OCI-LY7 (cell line): ENCODE data around the gene BEND5. TPM values are rescaled to one million over a fixed set of nuclear protein-coding genes. Genes with fewer than 3 reads are reported as not detected.

Experiments
- BruUV-seq: library from RNA; stranded (reverse); fragments of 400-500 nt; replicated peaks from 2 replicates; lab custom pipeline; 2021; lab: Mats Ljungman, UMichigan
- CTCF ChIA-PET: fragments of 300-600 bp; sonication (Branson Sonifier 250); formaldehyde crosslinking; loops from one replicate; lab custom pipeline; 2022; ENCODE audit warnings: antibody characterized with exemption; ENCODE audit not compliant: unreplicated experiment; lab: Charles Lee
- POLR2A ChIA-PET: fragments of 300-600 bp; sonication (Branson Sonifier 250); formaldehyde crosslinking; loops from one replicate; lab custom pipeline; 2022; ENCODE audit warnings: antibody characterized with exemption; lab: Charles Lee
- DNase-seq: peaks from one replicate; pipeline ENCODE4 v3.0.0-alpha.2; 2015; ENCODE audit warnings: low spot score
- H2AFZ ChIP-seq: fragments of 200-600 bp; sonication (generic), shearing (Covaris generic); 2 replicates; pipeline ENCODE4 v1.6.1; 2014; ENCODE audit warnings: mild to moderate bottlenecking, antibody characterized with exemption, low read length, moderate library complexity
- H3K27ac ChIP-seq: fragments of 200-600 bp; sonication (generic); 2 replicates; pipeline ENCODE4 v1.5.1; 2014; ENCODE audit warnings: mixed run types, low read depth, mild to moderate bottlenecking, moderate library complexity, low read length, inconsistent platforms; ENCODE audit not compliant: poor library complexity, severe bottlenecking
- H3K36me3 ChIP-seq: fragments of 200-600 bp; sonication (generic); 2 replicates; pipeline ENCODE4 v1.6.1; 2014; ENCODE audit warnings: mild to moderate bottlenecking, antibody characterized with exemption, low read length, moderate library complexity, mixed read lengths; ENCODE audit not compliant: insufficient read depth
- H3K4me1 ChIP-seq: fragments of 200-600 bp; sonication (generic); 2 replicates; pipeline ENCODE4 v1.5.1; 2014; ENCODE audit warnings: mild to moderate bottlenecking, low read length; ENCODE audit not compliant: insufficient read depth, poor library complexity, severe bottlenecking
- H3K4me2 ChIP-seq: fragments of 200-600 bp; sonication (generic); 2 replicates; pipeline ENCODE4 v1.6.1; 2014; ENCODE audit warnings: mild to moderate bottlenecking, low read length
- H3K4me3 ChIP-seq: fragments of 200-600 bp; sonication (generic); 2 replicates; pipeline ENCODE4 v1.5.1; 2014; ENCODE audit warnings: mild to moderate bottlenecking, low read depth, low read length; ENCODE audit not compliant: poor library complexity, severe bottlenecking
- H3K79me2 ChIP-seq: fragments of 200-600 bp; sonication (generic); 2 replicates; pipeline ENCODE4 v1.6.1; 2016; ENCODE audit warnings: low read depth, mild to moderate bottlenecking, low read length, moderate library complexity, mixed read lengths; ENCODE audit not compliant: insufficient read depth
- H3K9me2 ChIP-seq: fragments of 200-600 bp; sonication (generic); 2 replicates; pipeline ENCODE4 v1.6.1; 2016; ENCODE audit warnings: mild to moderate bottlenecking, low read length, mixed read lengths; ENCODE audit not compliant: insufficient read depth
- H3K9me3 ChIP-seq: fragments of 200-600 bp; sonication (generic); 2 replicates; pipeline ENCODE4 v1.6.1; 2014; ENCODE audit warnings: mild to moderate bottlenecking, mixed run types, low read length, mixed read lengths
- H4K20me1 ChIP-seq: fragments of 200-600 bp; sonication (generic); 2 replicates; pipeline ENCODE4 v1.6.1; 2014; ENCODE audit warnings: mild to moderate bottlenecking, antibody characterized with exemption, low read length, moderate library complexity, mixed read lengths; ENCODE audit not compliant: insufficient read depth
- CTCF ChIP-seq: fragments of 200-600 bp; sonication (generic); conservative IDR thresholded peaks from 2 replicates; pipeline ENCODE4 v1.5.1; 2014; ENCODE audit warnings: mild to moderate bottlenecking, antibody characterized with exemption, low read length, moderate library complexity, mixed read lengths
- EZH2phosphoT487 ChIP-seq: fragments of 200-600 bp; sonication (generic); IDR thresholded peaks from 2 replicates; pipeline ENCODE4 v1.6.1; 2018; ENCODE audit warnings: low read depth, borderline replicate concordance, mild to moderate bottlenecking, mixed run types, antibody characterized with exemption, low read length, moderate library complexity, mixed read lengths
- intact Hi-C: fragments of 100-400 bp; cut with micrococcal nuclease; formaldehyde crosslinking; loops from one replicate; pipeline ENCODE4 v1.10.0; 2022; ENCODE audit not compliant: unreplicated experiment
- total RNA-seq, 2 experiments: library from RNA; depleted of rRNA in 1 of 2; stranded (reverse); fragments of >200 nt in 1 of 2; shearing (Covaris generic) in 1 of 2; gene quantifications; 2 replicates each; pipeline ENCODE4 v1.2.3, GENCODE V29; 2014 to 2022

Gene BEND5
- total RNA-seq, 2 experiments from 2014 or later, result not detected

- H2AFZ ChIP-seq, result no peak overlapping the region
- POLR2A ChIA-PET, result no interaction called here
- TF ChIP-seq EZH2phosphoT487 (no peak), CTCF (no peak)
- no peaks in the 10 kb centered on the region for H3K4me1 ChIP-seq
- BruUV-seq, result no TSS peak
- H3K9me3 ChIP-seq, result no peaks in the 10 kb centered on the region
- no peaks in the 10 kb centered on the region for H3K9me2 ChIP-seq
- no peak overlapping the region for H3K27ac ChIP-seq
- no peaks in the 10 kb centered on the region for H4K20me1 ChIP-seq
- no peak for DNase-seq
- no peak overlapping the region for H3K4me2 ChIP-seq
- intact Hi-C loops, result no loop called here
- no peaks in the 10 kb centered on the region for H3K36me3 ChIP-seq
- H3K79me2 ChIP-seq, result no peaks in the 10 kb centered on the region
- CTCF ChIA-PET, result no interaction called here
- no peak overlapping the region for H3K4me3 ChIP-seq
These were observed 72.0 kb downstream of the BEND5 start for GRCh38 chr1:48704736-48705135.

- TF ChIP-seq EZH2phosphoT487, result no peak
- TF ChIP-seq CTCF, result no peak
- BruUV-seq, result no TSS peak
- H3K79me2 ChIP-seq, result no peaks in the 10 kb centered on the region
- no peaks in the 10 kb centered on the region for H3K4me1 ChIP-seq
- no peaks in the 10 kb centered on the region for H3K36me3 ChIP-seq
- H2AFZ ChIP-seq, result no peak overlapping the region
- H3K27ac ChIP-seq, result no peak overlapping the region
- POLR2A ChIA-PET, result no interaction called here
- no peak overlapping the region for H3K4me3 ChIP-seq
- H3K4me2 ChIP-seq, result no peak overlapping the region
- no peak for DNase-seq
- no peaks in the 10 kb centered on the region for H3K9me2 ChIP-seq
- CTCF ChIA-PET, result no interaction called here
- intact Hi-C loops, result no loop called here
- no peaks in the 10 kb centered on the region for H4K20me1 ChIP-seq
- no peaks in the 10 kb centered on the region for H3K9me3 ChIP-seq
These were observed 75.2 kb downstream of the BEND5 start for GRCh38 chr1:48701445-48701844.

- Histone ChIP-seq H2AFZ (no peak overlapping the region), H3K4me2 (no peak overlapping the region), H3K4me3 (no peak overlapping the region), H3K27ac (no peak overlapping the region), H4K20me1 (no peaks in the 10 kb centered on the region), H3K9me3 (no peaks in the 10 kb centered on the region), H3K79me2 (no peaks in the 10 kb centered on the region), H3K9me2 (no peaks in the 10 kb centered on the region), H3K36me3 (no peaks in the 10 kb centered on the region), H3K4me1 (no peaks in the 10 kb centered on the region)
- ChIA-PET POLR2A (interaction anchor here (1.3 kb wide), 1 partner anchor 20 kb away, joined by 3 read pairs; no protein-coding TSS in a partner anchor), CTCF (interaction anchor here (0.6 to 1.3 kb wide), 3 partner anchors 22 to 61 kb away, joined by 3 to 5 read pairs (median 3); no protein-coding TSS in a partner anchor)
- intact Hi-C loops, result loop anchor here (10.0 kb wide), 1 partner anchor 142 kb away; no protein-coding TSS in a partner anchor
- TF ChIP-seq CTCF, result peak; percentile 93
- no peak for TF ChIP-seq EZH2phosphoT487
- DNase-seq, result peak; percentile 49
- BruUV-seq, result no TSS peak
These were observed 79.5 kb downstream of the BEND5 start for GRCh38 chr1:48697066-48697707.
